GM18498 (cell line): ENCODE results near the gene TEX14.

Experiments used
- ATAC-seq: cut with Tn5 transposase; IDR thresholded peaks from one replicate; pipeline ENCODE4 v1.9.1; 2021; ENCODE audit warnings: mild to moderate bottlenecking, moderate library complexity; ENCODE audit not compliant: unreplicated experiment

Gene TEX14

GRCh38 chr17:58691701-58692238 lies at the start of gene TEX14:
TSS of gene TEX14 (minus strand) at chr17:58692045. CDS start at chr17:58652001, 40,044 bp downstream.
- no peak for ATAC-seq

GRCh38 chr17:58741121-58741625 lies 49.3 kb upstream of the TEX14 start:
- ATAC-seq, result no peak

- ATAC-seq, result no peak
These were observed 43.0 kb upstream of the TEX14 start for GRCh38 chr17:58734811-58735210.

GRCh38 chr17:58734040-58734439 lies 42.2 kb upstream of the TEX14 start:
- ATAC-seq, result no peak

GRCh38 chr17:58730937-58731336 lies 39.1 kb upstream of the TEX14 start:
- ATAC-seq, result no peak

GRCh38 chr17:58728798-58729197 lies 37.0 kb upstream of the TEX14 start:
- ATAC-seq, result no peak

- ATAC-seq, result no peak
These were observed 30.9 kb upstream of the TEX14 start for GRCh38 chr17:58722696-58723095.

GRCh38 chr17:58722274-58722673 lies 30.4 kb upstream of the TEX14 start:
- no peak for ATAC-seq

GRCh38 chr17:58710948-58711552 lies 19.2 kb upstream of the TEX14 start:
- no peak for ATAC-seq

- ATAC-seq, result no peak
These were observed 14.7 kb upstream of the TEX14 start for GRCh38 chr17:58706351-58707140.

GRCh38 chr17:58703916-58704286 lies 12.1 kb upstream of the TEX14 start:
- ATAC-seq, result no peak

- no peak for ATAC-seq
These were observed 11.5 kb upstream of the TEX14 start for GRCh38 chr17:58703137-58703915.

- ATAC-seq, result no peak
These were observed 10.9 kb upstream of the TEX14 start for GRCh38 chr17:58702708-58703107.

- no peak for ATAC-seq
These were observed 10.2 kb upstream of the TEX14 start for GRCh38 chr17:58702045-58702476.

- no peak for ATAC-seq
These were observed 7.9 kb upstream of the TEX14 start for GRCh38 chr17:58699771-58700170.

GRCh38 chr17:58694826-58695225 lies 3.0 kb upstream of the TEX14 start:
- ATAC-seq, result no peak

GRCh38 chr17:58694302-58694701 lies 2.5 kb upstream of the TEX14 start:
- ATAC-seq, result no peak

- no peak for ATAC-seq
These were observed 1.9 kb upstream of the TEX14 start for GRCh38 chr17:58693751-58694150.

GRCh38 chr17:58693208-58693607 lies 1.4 kb upstream of the TEX14 start:
- no peak for ATAC-seq

GRCh38 chr17:58692239-58693055 lies 602 bp upstream of the TEX14 start, which contains the start of gene RAD51C:
TSS of gene RAD51C (plus strand) at chr17:58692602. CDS start at chr17:58692644, 42 bp downstream.
- peak; percentile 97 for ATAC-seq
